Retinal pigment epithelial cell (primary cell): ENCODE measurements around the gene PPIF.

Experiments used
- DNase-seq: peaks from one replicate; pipeline ENCODE4 v3.0.0-alpha.2; 2010; ENCODE audit warnings: low read depth
- H3K4me3 ChIP-seq: 2 replicates; pipeline ENCODE4 v1.5.1; 2011; ENCODE audit warnings: mild to moderate bottlenecking, low read length, control low read depth, moderate library complexity
- TF ChIP-seq, protein P1 (sequence below): conservative IDR thresholded peaks from 2 replicates; pipeline ENCODE4 v1.5.1; 2011; ENCODE audit warnings: low read depth, low read length, control low read depth, inconsistent platforms

Gene PPIF

DNA sequence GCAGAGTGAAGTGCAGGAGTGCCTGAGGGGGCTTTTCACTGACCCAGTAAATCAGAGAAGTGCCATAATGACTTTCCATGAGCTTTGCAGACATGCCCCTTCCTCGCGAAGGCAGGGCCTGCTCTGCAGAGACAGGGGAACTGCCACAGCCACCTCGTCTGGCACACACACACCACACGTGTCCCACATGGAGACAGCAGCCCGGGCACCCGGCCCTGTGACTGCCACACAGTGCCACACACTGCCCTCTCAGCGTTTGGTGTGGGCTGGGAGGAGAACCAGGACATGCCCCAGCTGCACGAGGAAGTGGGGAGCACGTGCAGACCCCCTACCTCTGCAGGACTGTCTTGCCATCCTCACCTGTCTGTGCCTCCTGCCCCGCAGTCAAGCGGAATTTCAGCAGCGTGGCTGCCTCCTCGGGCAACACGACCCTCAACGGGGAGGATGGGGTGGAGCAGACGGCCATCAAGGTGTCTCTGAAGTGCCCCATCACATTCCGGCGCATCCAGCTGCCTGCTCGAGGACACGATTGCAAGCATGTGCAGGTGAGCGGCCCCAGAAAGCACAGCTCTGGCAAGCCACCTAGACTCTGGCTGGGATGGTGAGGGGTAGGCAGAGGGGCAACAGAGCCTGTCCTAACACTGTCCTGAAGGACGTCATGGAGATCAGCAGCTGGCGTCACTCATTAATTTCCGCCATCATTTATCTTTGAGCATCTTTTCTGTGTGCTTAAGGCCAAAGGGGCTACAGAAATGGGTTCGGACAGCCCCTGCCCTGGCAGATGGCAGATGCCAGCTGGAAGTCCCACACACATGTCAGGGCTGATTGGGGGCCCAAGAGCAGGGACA, 43.4 kb upstream of the PPIF start:
- no peak for DNase-seq
- no peak overlapping the region for H3K4me3 ChIP-seq
- TF ChIP-seq, protein P1, sequence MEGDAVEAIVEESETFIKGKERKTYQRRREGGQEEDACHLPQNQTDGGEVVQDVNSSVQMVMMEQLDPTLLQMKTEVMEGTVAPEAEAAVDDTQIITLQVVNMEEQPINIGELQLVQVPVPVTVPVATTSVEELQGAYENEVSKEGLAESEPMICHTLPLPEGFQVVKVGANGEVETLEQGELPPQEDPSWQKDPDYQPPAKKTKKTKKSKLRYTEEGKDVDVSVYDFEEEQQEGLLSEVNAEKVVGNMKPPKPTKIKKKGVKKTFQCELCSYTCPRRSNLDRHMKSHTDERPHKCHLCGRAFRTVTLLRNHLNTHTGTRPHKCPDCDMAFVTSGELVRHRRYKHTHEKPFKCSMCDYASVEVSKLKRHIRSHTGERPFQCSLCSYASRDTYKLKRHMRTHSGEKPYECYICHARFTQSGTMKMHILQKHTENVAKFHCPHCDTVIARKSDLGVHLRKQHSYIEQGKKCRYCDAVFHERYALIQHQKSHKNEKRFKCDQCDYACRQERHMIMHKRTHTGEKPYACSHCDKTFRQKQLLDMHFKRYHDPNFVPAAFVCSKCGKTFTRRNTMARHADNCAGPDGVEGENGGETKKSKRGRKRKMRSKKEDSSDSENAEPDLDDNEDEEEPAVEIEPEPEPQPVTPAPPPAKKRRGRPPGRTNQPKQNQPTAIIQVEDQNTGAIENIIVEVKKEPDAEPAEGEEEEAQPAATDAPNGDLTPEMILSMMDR = no peak

DNA sequence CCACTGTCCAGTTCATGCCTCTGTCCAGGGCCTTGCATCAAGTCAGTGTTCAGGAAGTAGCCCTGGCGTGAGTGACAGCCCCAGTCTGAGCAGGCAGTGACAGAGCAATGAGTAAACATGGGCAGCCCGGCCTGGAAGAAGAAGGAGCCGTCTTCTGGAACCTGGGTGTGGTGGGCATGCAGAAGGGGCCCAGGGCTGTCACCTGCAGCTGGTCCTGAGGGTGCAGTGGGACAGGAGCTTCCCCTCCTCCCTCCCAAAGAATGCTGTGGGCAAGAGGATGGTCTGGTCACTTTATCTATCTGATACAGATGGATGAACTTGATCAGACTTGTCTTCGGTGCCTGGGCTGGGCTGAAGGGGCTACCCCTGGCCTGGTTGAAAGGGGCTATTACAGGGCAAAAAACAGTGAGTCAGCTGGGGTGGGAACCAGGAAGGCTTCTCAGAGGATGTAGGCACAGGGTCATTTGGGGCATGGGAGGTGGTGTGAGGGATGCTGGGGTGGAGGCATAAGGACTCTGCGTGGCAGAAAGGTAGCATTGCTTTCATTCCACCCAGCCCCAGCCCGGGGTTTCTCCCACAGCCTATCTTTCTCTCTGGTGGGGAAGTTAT, 42.7 kb upstream of the PPIF start:
- no peak for DNase-seq
- TF ChIP-seq, protein P1 = no peak

DNA sequence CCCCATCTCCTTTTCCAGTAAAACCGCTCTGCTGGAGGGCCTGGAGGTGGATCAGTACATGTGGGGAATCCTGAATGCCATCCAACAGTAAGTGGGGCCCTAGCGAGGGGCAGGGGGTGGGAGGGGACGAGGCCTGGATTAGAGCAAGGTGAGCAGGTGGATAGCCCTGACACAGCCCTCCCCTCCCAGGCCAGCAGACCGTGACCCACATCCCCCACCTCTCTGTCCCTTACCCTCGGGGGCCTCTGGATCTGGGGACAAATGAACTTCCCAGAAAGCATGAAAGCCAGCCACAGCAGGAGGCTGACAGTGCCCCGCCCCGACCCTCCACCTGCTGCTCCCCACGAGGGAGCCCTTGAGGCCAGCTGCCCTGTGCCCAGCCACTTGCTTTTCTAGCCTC, 41.8 kb upstream of the PPIF start:
- TF ChIP-seq, protein P1 = no peak
- no peak overlapping the region for H3K4me3 ChIP-seq
- DNase-seq = no peak

More for the DNA sequence above, 42.7 kb upstream of the PPIF start:
- no peak overlapping the region for H3K4me3 ChIP-seq

DNA sequence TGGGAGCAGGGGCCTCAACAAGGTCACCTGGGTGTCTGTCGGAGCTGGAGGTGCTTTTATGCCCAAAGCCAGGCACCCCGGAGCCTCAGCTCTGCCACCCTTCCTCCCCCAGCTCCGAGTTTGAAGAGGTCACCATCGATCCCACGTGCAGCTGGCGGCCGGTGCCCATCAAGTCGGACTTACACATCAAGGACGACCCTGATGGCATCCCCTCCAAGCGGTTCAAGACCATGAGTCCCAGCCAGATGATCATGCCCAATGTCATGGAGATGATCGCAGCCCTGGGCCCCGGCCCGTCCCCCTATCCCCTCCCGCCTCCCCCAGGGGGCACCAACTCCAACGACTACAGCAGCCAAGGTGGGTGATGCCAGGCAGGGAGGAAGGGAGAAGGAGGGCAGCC, 41.3 kb upstream of the PPIF start:
- TF ChIP-seq, protein P1 = no peak
- DNase-seq = no peak
- H3K4me3 ChIP-seq = no peak overlapping the region

DNA sequence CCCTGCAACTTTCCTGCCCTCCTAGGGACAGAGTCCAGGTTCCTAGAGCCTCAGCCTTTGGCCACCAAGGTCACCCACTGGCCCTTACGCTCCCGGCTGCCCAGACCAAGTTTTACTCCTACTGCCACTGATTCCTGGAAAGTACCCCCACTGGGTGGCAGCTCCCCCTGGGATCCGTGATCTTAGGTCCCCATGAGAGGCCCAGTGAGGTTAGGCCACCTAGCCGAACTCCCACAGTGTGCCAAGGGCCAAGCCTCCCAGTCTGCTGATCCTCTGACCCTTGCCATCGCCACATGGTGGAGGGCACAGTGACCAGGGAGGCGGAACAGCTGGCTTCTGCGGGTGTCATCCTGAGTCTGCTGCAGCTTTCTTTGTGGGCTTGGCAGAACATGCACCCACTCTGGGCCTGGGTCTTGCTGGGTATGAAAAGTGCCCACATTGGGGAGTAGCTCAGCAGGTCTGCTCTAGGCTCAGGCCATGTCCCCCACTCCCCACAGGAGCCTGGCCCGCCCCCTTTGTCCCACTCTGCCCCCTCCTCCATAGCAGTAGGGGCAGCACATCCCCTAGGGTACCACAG, 40.5 kb upstream of the PPIF start:
- no peak for DNase-seq
- no peak overlapping the region for H3K4me3 ChIP-seq
- TF ChIP-seq, protein P1 = no peak

DNA sequence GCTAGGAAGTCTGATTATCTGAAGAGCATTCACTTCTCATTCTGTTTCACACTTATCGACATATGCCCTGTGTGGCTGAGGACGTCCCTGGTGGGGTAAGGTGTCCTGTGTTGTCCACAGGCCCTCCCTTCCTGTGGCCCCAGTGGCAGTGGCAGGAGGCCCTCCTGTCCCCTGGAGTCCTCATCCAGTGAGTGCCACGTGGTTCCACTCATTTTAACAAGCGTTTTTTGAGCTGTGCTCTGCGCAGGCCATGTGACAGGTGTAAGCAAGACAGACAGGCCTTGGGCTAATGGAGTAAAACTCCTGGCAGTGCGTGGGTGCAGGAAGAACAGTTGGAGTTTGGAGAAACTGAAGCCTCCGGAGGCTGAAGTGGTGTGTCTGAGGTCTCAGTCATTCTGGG, 39.3 kb upstream of the PPIF start:
- no peak overlapping the region for H3K4me3 ChIP-seq
- no peak for DNase-seq
- TF ChIP-seq, protein P1 = no peak
